ENCODE data around the gene GPR183.

DNA sequence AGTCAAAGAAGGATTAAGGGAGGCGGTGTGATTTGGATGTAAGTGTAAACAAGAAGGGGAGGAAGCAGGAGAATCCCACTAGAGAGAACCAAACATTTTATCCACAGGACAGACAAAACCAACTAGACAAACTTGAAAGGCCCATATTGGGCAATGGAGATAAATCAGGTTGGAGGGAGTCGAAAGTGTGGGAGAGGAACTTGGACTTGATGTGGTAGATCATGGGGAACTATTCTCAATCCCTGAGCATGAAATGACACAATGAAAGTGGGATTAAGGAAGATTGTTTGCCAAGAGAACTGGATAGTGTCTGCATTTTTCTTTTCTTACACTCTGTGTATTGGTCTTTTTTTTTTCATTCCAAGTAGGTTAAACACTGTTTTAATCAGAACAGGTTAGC is 17.9 kb downstream of the GPR183 start:
- TF ChIP-seq CTCF (IDR thresholded peaks at IDR 0.05) (no peak), TCF7L2 (IDR thresholded peaks at IDR 0.05; ENCODE audit: low read depth, low read length) (no peak), POLR2AphosphoS5 (IDR thresholded peaks at IDR 0.05; ENCODE audit: low read depth, low read length) (no peak)
- TF ChIP-seq, protein P1, sequence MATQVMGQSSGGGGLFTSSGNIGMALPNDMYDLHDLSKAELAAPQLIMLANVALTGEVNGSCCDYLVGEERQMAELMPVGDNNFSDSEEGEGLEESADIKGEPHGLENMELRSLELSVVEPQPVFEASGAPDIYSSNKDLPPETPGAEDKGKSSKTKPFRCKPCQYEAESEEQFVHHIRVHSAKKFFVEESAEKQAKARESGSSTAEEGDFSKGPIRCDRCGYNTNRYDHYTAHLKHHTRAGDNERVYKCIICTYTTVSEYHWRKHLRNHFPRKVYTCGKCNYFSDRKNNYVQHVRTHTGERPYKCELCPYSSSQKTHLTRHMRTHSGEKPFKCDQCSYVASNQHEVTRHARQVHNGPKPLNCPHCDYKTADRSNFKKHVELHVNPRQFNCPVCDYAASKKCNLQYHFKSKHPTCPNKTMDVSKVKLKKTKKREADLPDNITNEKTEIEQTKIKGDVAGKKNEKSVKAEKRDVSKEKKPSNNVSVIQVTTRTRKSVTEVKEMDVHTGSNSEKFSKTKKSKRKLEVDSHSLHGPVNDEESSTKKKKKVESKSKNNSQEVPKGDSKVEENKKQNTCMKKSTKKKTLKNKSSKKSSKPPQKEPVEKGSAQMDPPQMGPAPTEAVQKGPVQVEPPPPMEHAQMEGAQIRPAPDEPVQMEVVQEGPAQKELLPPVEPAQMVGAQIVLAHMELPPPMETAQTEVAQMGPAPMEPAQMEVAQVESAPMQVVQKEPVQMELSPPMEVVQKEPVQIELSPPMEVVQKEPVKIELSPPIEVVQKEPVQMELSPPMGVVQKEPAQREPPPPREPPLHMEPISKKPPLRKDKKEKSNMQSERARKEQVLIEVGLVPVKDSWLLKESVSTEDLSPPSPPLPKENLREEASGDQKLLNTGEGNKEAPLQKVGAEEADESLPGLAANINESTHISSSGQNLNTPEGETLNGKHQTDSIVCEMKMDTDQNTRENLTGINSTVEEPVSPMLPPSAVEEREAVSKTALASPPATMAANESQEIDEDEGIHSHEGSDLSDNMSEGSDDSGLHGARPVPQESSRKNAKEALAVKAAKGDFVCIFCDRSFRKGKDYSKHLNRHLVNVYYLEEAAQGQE (IDR thresholded peaks at IDR 0.05; ENCODE audit: insufficient read depth in 1 of 2, low read depth in 2 of 2, low read length in 1 of 2), result no peak

Measured in Panc1 (cell line).